ENCODE measurements around the gene PAX8.

The PAX8 gene

GRCh38 chr2:113258471-113259147 is 20.1 kb downstream of the PAX8 start:
- no peak for DNase-seq
- Histone ChIP-seq H3K27ac (ENCODE audit: low read depth, low read length) (no peak overlapping the region), H3K27me3 (ENCODE audit: insufficient read depth, low read length, poor library complexity) (no peaks in the 10 kb centered on the region)

GRCh38 chr2:113257516-113258264 is 21.0 kb downstream of the PAX8 start:
- Histone ChIP-seq H3K9ac (ENCODE audit: low read length) (no peak overlapping the region), H2AK5ac (ENCODE audit: low read length) (no peak overlapping the region), H3K79me1 (ENCODE audit: low read length) (no peaks in the 10 kb centered on the region), H3K4me2 (ENCODE audit: low read length) (no peak overlapping the region), H3K18ac (ENCODE audit: low read length) (no peak overlapping the region), H3K4me3 (ENCODE audit: low read length) (no peak overlapping the region), H3K56ac (ENCODE audit: low read length) (no peak overlapping the region), H3K79me2 (ENCODE audit: control insufficient read depth, insufficient read depth, low read length) (no peaks in the 10 kb centered on the region), H3K4me1 (ENCODE audit: control insufficient read depth, low read depth, low read length) (no peaks in the 10 kb centered on the region), H4K5ac (ENCODE audit: low read length) (no peak overlapping the region), H3K23ac (ENCODE audit: low read length) (no peak overlapping the region), H2BK15ac (replicated peaks; ENCODE audit: low read depth) (no peak overlapping the region), H2BK5ac (ENCODE audit: low read length) (no peak overlapping the region), H4K8ac (ENCODE audit: low read depth, low read length) (no peak overlapping the region), H3K4ac (ENCODE audit: low read depth, low read length) (no peak overlapping the region), H3K36me3 (ENCODE audit: control insufficient read depth, insufficient read depth, low read length) (no peaks in the 10 kb centered on the region), H2BK120ac (ENCODE audit: low read depth, low read length) (no peak overlapping the region), H3K27ac (ENCODE audit: low read depth, low read length) (no peak overlapping the region), H3K27me3 (ENCODE audit: insufficient read depth, low read length, poor library complexity) (no peaks in the 10 kb centered on the region)
- no CpG with 5 or more reads among the region's 7 CpGs for WGBS (ENCODE audit: extremely low coverage, insufficient coverage, low lambda C conversion rate)
- no peak for DNase-seq

More at GRCh38 chr2:113258471-113259147, 20.1 kb downstream of the PAX8 start:
- H3K4me3 ChIP-seq (ENCODE audit: low read length): no peak overlapping the region
- H3K79me1 ChIP-seq (ENCODE audit: low read length): no peaks in the 10 kb centered on the region
- H4K5ac ChIP-seq (ENCODE audit: low read length): no peak overlapping the region
- no peak overlapping the region for H3K9ac ChIP-seq (ENCODE audit: low read length)
- no peak overlapping the region for H2AK5ac ChIP-seq (ENCODE audit: low read length)
- H3K56ac ChIP-seq (ENCODE audit: low read length): no peak overlapping the region
- no peak overlapping the region for H4K8ac ChIP-seq (ENCODE audit: low read depth, low read length)
- no peaks in the 10 kb centered on the region for H3K4me1 ChIP-seq (ENCODE audit: control insufficient read depth, low read depth, low read length)
- no peak overlapping the region for H2BK15ac ChIP-seq (replicated peaks; ENCODE audit: low read depth)
- no peaks in the 10 kb centered on the region for H3K79me2 ChIP-seq (ENCODE audit: control insufficient read depth, insufficient read depth, low read length)
- H2BK120ac ChIP-seq (ENCODE audit: low read depth, low read length): no peak overlapping the region
- no peak overlapping the region for H3K18ac ChIP-seq (ENCODE audit: low read length)
- no peak overlapping the region for H3K4ac ChIP-seq (ENCODE audit: low read depth, low read length)
- no CpG with 5 or more reads among the region's 6 CpGs for WGBS (ENCODE audit: extremely low coverage, insufficient coverage, low lambda C conversion rate)
- H2BK5ac ChIP-seq (ENCODE audit: low read length): no peak overlapping the region
- no peak overlapping the region for H3K23ac ChIP-seq (ENCODE audit: low read length)
- H3K4me2 ChIP-seq (ENCODE audit: low read length): no peak overlapping the region
- H3K36me3 ChIP-seq (ENCODE audit: control insufficient read depth, insufficient read depth, low read length): no peaks in the 10 kb centered on the region

DNA sequence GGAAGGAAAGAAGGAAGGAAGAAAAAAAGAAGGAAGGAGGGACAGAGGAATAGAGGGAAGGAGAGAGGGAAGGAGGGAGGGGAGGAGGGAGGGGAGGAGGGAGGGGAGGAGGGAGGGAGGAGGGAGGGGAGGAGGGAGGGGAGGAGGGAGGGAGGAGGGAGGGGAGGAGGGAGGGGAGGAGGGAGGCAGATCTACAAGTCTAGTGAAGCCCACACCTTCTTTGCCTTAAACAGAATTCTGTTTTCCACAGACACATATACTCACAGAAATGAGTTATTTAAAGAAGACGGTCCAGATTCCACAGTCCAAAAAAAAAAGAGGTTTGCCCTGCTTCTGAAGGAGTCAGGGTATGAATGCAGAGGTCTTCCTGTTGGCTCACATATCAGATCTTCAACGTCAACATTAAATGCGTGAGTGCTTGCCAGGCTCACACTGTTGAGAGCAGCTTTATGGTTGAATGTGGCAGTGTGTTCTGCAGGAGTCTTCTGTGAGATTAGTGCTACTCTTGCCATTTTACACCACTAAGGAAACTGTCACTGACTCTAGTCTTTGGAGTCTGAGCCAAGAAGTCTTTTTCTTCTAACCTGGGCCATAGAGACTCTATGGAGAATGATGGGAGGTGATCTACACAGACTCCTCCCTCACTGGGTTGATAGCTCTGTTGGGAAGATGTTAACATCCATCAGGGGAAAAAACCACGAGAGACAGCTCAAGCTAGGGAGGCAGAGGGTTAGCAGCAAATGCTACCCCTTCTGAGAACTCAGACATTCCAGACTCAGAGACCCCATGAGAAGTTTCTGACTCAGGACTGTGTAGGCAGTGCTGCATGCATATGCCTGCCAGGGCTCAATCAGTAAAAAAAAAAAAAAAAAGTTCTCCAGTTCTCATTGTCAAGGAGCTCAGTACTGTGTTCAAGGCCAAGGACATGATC is 23.3 kb downstream of the PAX8 start:
- Histone ChIP-seq H2BK15ac (replicated peaks; ENCODE audit: low read depth) (no peak overlapping the region), H3K27me3 (ENCODE audit: insufficient read depth, low read length, poor library complexity) (no peaks in the 10 kb centered on the region), H3K9ac (ENCODE audit: low read length) (no peak overlapping the region), H3K23ac (ENCODE audit: low read length) (no peak overlapping the region), H3K36me3 (ENCODE audit: control insufficient read depth, insufficient read depth, low read length) (no peaks in the 10 kb centered on the region), H3K4me3 (ENCODE audit: low read length) (no peak overlapping the region), H3K27ac (ENCODE audit: low read depth, low read length) (no peak overlapping the region), H3K18ac (ENCODE audit: low read length) (no peak overlapping the region), H3K56ac (ENCODE audit: low read length) (no peak overlapping the region), H3K4ac (ENCODE audit: low read depth, low read length) (no peak overlapping the region), H4K8ac (ENCODE audit: low read depth, low read length) (no peak overlapping the region), H3K79me1 (ENCODE audit: low read length) (no peaks in the 10 kb centered on the region), H3K4me1 (ENCODE audit: control insufficient read depth, low read depth, low read length) (no peaks in the 10 kb centered on the region), H2AK5ac (ENCODE audit: low read length) (no peak overlapping the region), H4K5ac (ENCODE audit: low read length) (no peak overlapping the region), H3K79me2 (ENCODE audit: control insufficient read depth, insufficient read depth, low read length) (no peaks in the 10 kb centered on the region), H3K4me2 (ENCODE audit: low read length) (no peak overlapping the region), H2BK120ac (ENCODE audit: low read depth, low read length) (no peak overlapping the region), H2BK5ac (ENCODE audit: low read length) (no peak overlapping the region)
- no CpG with 5 or more reads among the region's 4 CpGs for WGBS (ENCODE audit: extremely low coverage, insufficient coverage, low lambda C conversion rate)
- no peak for DNase-seq

DNA sequence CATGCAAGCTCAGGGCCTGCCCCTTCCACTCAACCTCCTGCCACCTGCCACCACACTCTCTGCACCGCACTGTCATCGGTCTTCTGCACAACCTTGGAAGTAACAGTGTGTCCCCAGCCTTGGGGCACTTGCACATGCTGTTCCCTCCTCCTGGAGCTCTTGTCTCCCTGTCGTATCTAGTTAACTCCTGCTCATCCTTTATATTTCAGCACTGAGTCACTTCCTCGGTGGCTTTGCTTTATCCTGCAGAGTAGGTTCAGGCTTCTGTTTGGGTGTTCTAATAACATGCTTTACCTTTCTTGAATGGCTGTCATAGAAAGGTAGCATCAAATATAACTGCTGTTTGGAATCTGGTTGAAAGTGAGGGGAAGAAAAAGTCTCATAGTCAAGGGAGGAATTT is 25.3 kb downstream of the PAX8 start:
- no peak overlapping the region for H3K23ac ChIP-seq (ENCODE audit: low read length)
- H3K4me2 ChIP-seq (ENCODE audit: low read length): no peak overlapping the region
- no peak overlapping the region for H2BK15ac ChIP-seq (replicated peaks; ENCODE audit: low read depth)
- H3K4ac ChIP-seq (ENCODE audit: low read depth, low read length): no peak overlapping the region
- no peak overlapping the region for H4K5ac ChIP-seq (ENCODE audit: low read length)
- H2BK120ac ChIP-seq (ENCODE audit: low read depth, low read length): no peak overlapping the region
- H3K18ac ChIP-seq (ENCODE audit: low read length): no peak overlapping the region
- WGBS (ENCODE audit: extremely low coverage, insufficient coverage, low lambda C conversion rate): no CpG with 5 or more reads among the region's 4 CpGs
- no peak for DNase-seq
- no peaks in the 10 kb centered on the region for H3K79me2 ChIP-seq (ENCODE audit: control insufficient read depth, insufficient read depth, low read length)
- H2AK5ac ChIP-seq (ENCODE audit: low read length): no peak overlapping the region
- no peak overlapping the region for H3K4me3 ChIP-seq (ENCODE audit: low read length)
- no peaks in the 10 kb centered on the region for H3K27me3 ChIP-seq (ENCODE audit: insufficient read depth, low read length, poor library complexity)
- no peak overlapping the region for H4K8ac ChIP-seq (ENCODE audit: low read depth, low read length)
- no peak overlapping the region for H2BK5ac ChIP-seq (ENCODE audit: low read length)
- no peak overlapping the region for H3K9ac ChIP-seq (ENCODE audit: low read length)
- H3K56ac ChIP-seq (ENCODE audit: low read length): no peak overlapping the region
- no peak overlapping the region for H3K27ac ChIP-seq (ENCODE audit: low read depth, low read length)
- no peaks in the 10 kb centered on the region for H3K79me1 ChIP-seq (ENCODE audit: low read length)
- no peaks in the 10 kb centered on the region for H3K4me1 ChIP-seq (ENCODE audit: control insufficient read depth, low read depth, low read length)
- H3K36me3 ChIP-seq (ENCODE audit: control insufficient read depth, insufficient read depth, low read length): no peaks in the 10 kb centered on the region

GRCh38 chr2:113252047-113252590 is 26.6 kb downstream of the PAX8 start:
- Histone ChIP-seq H4K8ac (ENCODE audit: low read depth, low read length) (no peak overlapping the region), H3K79me1 (ENCODE audit: low read length) (no peaks in the 10 kb centered on the region), H2BK5ac (ENCODE audit: low read length) (no peak overlapping the region), H2AK5ac (ENCODE audit: low read length) (no peak overlapping the region), H3K79me2 (ENCODE audit: control insufficient read depth, insufficient read depth, low read length) (no peaks in the 10 kb centered on the region), H3K23ac (ENCODE audit: low read length) (no peak overlapping the region), H3K9ac (ENCODE audit: low read length) (no peak overlapping the region), H3K4me2 (ENCODE audit: low read length) (no peak overlapping the region), H3K4me1 (ENCODE audit: control insufficient read depth, low read depth, low read length) (no peaks in the 10 kb centered on the region), H3K27ac (ENCODE audit: low read depth, low read length) (no peak overlapping the region), H2BK15ac (replicated peaks; ENCODE audit: low read depth) (no peak overlapping the region), H2BK120ac (ENCODE audit: low read depth, low read length) (no peak overlapping the region), H3K36me3 (ENCODE audit: control insufficient read depth, insufficient read depth, low read length) (no peaks in the 10 kb centered on the region), H3K4ac (ENCODE audit: low read depth, low read length) (no peak overlapping the region), H4K5ac (ENCODE audit: low read length) (no peak overlapping the region), H3K4me3 (ENCODE audit: low read length) (no peak overlapping the region), H3K56ac (ENCODE audit: low read length) (no peak overlapping the region), H3K18ac (ENCODE audit: low read length) (no peak overlapping the region), H3K27me3 (ENCODE audit: insufficient read depth, low read length, poor library complexity) (no peaks in the 10 kb centered on the region)
- WGBS (ENCODE audit: extremely low coverage, insufficient coverage, low lambda C conversion rate): no CpG with 5 or more reads among the region's 3 CpGs
- DNase-seq: no peak

All from mesendoderm (in vitro differentiated cells).